HepG2 (cell line): ENCODE data around the gene BCL2L2. TPM values are rescaled to one million over a fixed set of nuclear protein-coding genes. Genes with fewer than 3 reads are reported as not detected.

ENCODE experiments used
- CREM ChIP-seq, 2 experiments: sonication (generic) in 1 of 2; formaldehyde crosslinking in 1 of 2; IDR thresholded peaks; 2 replicates each; pipeline versions ENCODE4 v1.4.0 to v1.6.1; 2016 to 2020; ENCODE audit warnings: antibody characterized with exemption in 1 of 2, mild to moderate bottlenecking in 1 of 2, missing genetic modification reagents in 1 of 2
- ELF1 ChIP-seq: sonication (generic); formaldehyde crosslinking; IDR thresholded peaks from 2 replicates; pipeline ENCODE4 v1.4.0; 2020; ENCODE audit warnings: missing genetic modification reagents
- ERF ChIP-seq: IDR thresholded peaks from 2 replicates; pipeline ENCODE4 v1.6.1; 2018; ENCODE audit warnings: missing biosample characterization, missing genetic modification reagents
- FOXJ3 ChIP-seq: sonication (generic); formaldehyde crosslinking; IDR thresholded peaks from 2 replicates; pipeline ENCODE4 v1.4.0; 2020; ENCODE audit warnings: missing genetic modification reagents, mild to moderate bottlenecking, borderline replicate concordance
- HOXD1 ChIP-seq: sonication (generic); formaldehyde crosslinking; IDR thresholded peaks from 2 replicates; pipeline ENCODE4 v1.5.0; 2020; ENCODE audit warnings: missing genetic modification reagents
- KLF6 ChIP-seq: IDR thresholded peaks from 2 replicates; pipeline ENCODE4 v1.8.0; 2016; ENCODE audit warnings: missing biosample characterization, missing genetic modification reagents
- MATR3 ChIP-seq: sonication (generic); formaldehyde crosslinking; IDR thresholded peaks from 2 replicates; pipeline ENCODE4 v1.4.0; 2020; ENCODE audit warnings: missing genetic modification reagents
- MIER3 ChIP-seq: IDR thresholded peaks from 2 replicates; pipeline ENCODE4 v1.6.1; 2016; ENCODE audit warnings: missing compliant biosample characterization, borderline replicate concordance
- NR2F6 ChIP-seq, 2 experiments: IDR thresholded peaks; 2 replicates each; pipeline ENCODE4 v1.6.1; 2016; ENCODE audit warnings: antibody characterized with exemption in 1 of 2, mild to moderate bottlenecking in 1 of 2
- PHF21A ChIP-seq: sonication (generic); formaldehyde crosslinking; IDR thresholded peaks from 2 replicates; pipeline ENCODE4 v1.5.0; 2020; ENCODE audit warnings: mild to moderate bottlenecking, missing genetic modification reagents
- RAD21 ChIP-seq: fragments of 450-650 bp; formaldehyde crosslinking; IDR thresholded peaks from 2 replicates; pipeline ENCODE4 v1.5.0; 2020; ENCODE audit warnings: mild to moderate bottlenecking
- REXO4 ChIP-seq: sonication (generic); formaldehyde crosslinking; IDR thresholded peaks from 2 replicates; pipeline ENCODE4 v1.8.0; 2022; ENCODE audit warnings: missing genetic modification reagents, mild to moderate bottlenecking, borderline replicate concordance
- SP1 ChIP-seq, 2 experiments: fragments of 450-650 bp in 1 of 2; sonication (generic) in 1 of 2; formaldehyde crosslinking in 1 of 2; IDR thresholded peaks; 2 replicates each; pipeline versions ENCODE4 v1.4.0 to v1.6.1; 2016 to 2020; ENCODE audit warnings: missing genetic modification reagents in 1 of 2
- SYNCRIP ChIP-seq: fragments of 200-400 bp; formaldehyde crosslinking; IDR thresholded peaks from 2 replicates; pipeline ENCODE4 v1.6.1; 2018; ENCODE audit warnings: mild to moderate bottlenecking, low read depth, low read length; ENCODE audit not compliant: insufficient read depth
- TFE3 ChIP-seq: IDR thresholded peaks from 2 replicates; pipeline ENCODE4 v1.6.1; 2016
- ZFP41 ChIP-seq: sonication (generic); formaldehyde crosslinking; IDR thresholded peaks from 2 replicates; pipeline ENCODE4 v1.4.0; 2020; ENCODE audit warnings: mild to moderate bottlenecking, missing genetic modification reagents, borderline replicate concordance
- ZIK1 ChIP-seq: sonication (generic); formaldehyde crosslinking; IDR thresholded peaks from 2 replicates; pipeline ENCODE4 v1.5.0; 2020; ENCODE audit warnings: mild to moderate bottlenecking, low read depth, missing genetic modification reagents, borderline replicate concordance
- ZNF205 ChIP-seq: IDR thresholded peaks from 2 replicates; pipeline ENCODE4 v1.6.1; 2018; ENCODE audit warnings: missing biosample characterization, missing genetic modification reagents
- ZNF333 ChIP-seq: sonication (generic); formaldehyde crosslinking; IDR thresholded peaks from 2 replicates; pipeline ENCODE4 v1.4.0; 2020; ENCODE audit warnings: mild to moderate bottlenecking, missing genetic modification reagents, borderline replicate concordance
- ZNF441 ChIP-seq: sonication (generic); formaldehyde crosslinking; IDR thresholded peaks from 2 replicates; pipeline ENCODE4 v1.7.0; 2021; ENCODE audit warnings: missing genetic modification reagents, borderline replicate concordance
- ZNF484 ChIP-seq: sonication (generic); formaldehyde crosslinking; IDR thresholded peaks from 2 replicates; pipeline ENCODE4 v1.5.1; 2020; ENCODE audit warnings: mild to moderate bottlenecking, low read depth, missing genetic modification reagents, borderline replicate concordance
- ZNF549 ChIP-seq: sonication (generic); formaldehyde crosslinking; IDR thresholded peaks from 2 replicates; pipeline ENCODE4 v1.5.0; 2020; ENCODE audit warnings: missing genetic modification reagents
- ZNF570 ChIP-seq: sonication (generic); formaldehyde crosslinking; IDR thresholded peaks from 2 replicates; pipeline ENCODE4 v1.4.0; 2020; ENCODE audit warnings: mild to moderate bottlenecking, missing genetic modification reagents, borderline replicate concordance
- ZNF709 ChIP-seq: sonication (generic); formaldehyde crosslinking; IDR thresholded peaks from 2 replicates; pipeline ENCODE4 v1.5.0; 2020; ENCODE audit warnings: mild to moderate bottlenecking, missing genetic modification reagents
- ZNF781 ChIP-seq: sonication (generic); formaldehyde crosslinking; IDR thresholded peaks from 2 replicates; pipeline ENCODE4 v1.5.1; 2020; ENCODE audit warnings: borderline replicate concordance, mild to moderate bottlenecking, missing genetic modification reagents; ENCODE audit errors: not compliant biosample characterization
- ZNF792 ChIP-seq: IDR thresholded peaks from 2 replicates; pipeline ENCODE4 v1.6.1; 2016
- polyA plus RNA-seq, 8 experiments: library from polyadenylated mRNA; depleted of rRNA in 3 of 8; stranded (reverse) in 7 of 8; unstranded in 1 of 8; fragments of >200 nt; fragmentation: Illumina TruSeq in 4 of 8; extraction: Trizol in 4 of 8; gene quantifications; 2 replicates each; pipeline versions ENCODE4 v1.2.1 to v1.2.3, GENCODE V29; 2011 to 2016; ENCODE audit warnings: low read depth in 4 of 8, missing spikeins in 1 of 8, mixed read lengths in 1 of 8; ENCODE audit not compliant: insufficient read depth in 1 of 8
- total RNA-seq, 5 experiments: library from RNA; depleted of rRNA; stranded (reverse); fragments of >200 nt; fragmentation: Illumina TruSeq; extraction: Trizol; gene quantifications; 2 replicates each; pipeline ENCODE4 v1.2.3, GENCODE V29; 2016; ENCODE audit warnings: low read depth in 1 of 5
- TF ChIP-seq, protein P1 (sequence below): sonication (generic); formaldehyde crosslinking; IDR thresholded peaks from 2 replicates; pipeline ENCODE4 v1.8.0; 2023; ENCODE audit warnings: mild to moderate bottlenecking, missing genetic modification reagents
- TF ChIP-seq, protein P2 (sequence below): sonication (generic); formaldehyde crosslinking; IDR thresholded peaks from 2 replicates; pipeline ENCODE4 v1.4.0; 2020; ENCODE audit warnings: missing genetic modification reagents, mild to moderate bottlenecking, borderline replicate concordance

Gene BCL2L2
- total and polyA plus RNA-seq, 2 of the 13 experiments (the other 11 are each of a cell fraction or from before 2014, with no cell fraction given) = 28.1 to 49.8 TPM

- TF ChIP-seq ZNF792 (peak; percentile 13; the same call in 1 of the 2 replicates), FOXJ3 (no peak), ELF1 (CRISPR knock-in tag) (no peak), ZNF709 (CRISPR knock-in tag) (no peak), ZNF205 (CRISPR knock-in tag) (peak; percentile 19; the same call in 1 of the 2 replicates), NR2F6 (IDR thresholded peaks at IDR 0.05) (no peak), NR2F6 (CRISPR knock-in tag; IDR thresholded peaks at IDR 0.05) (no peak), ZNF570 (CRISPR knock-in tag) (no peak), MATR3 (CRISPR knock-in tag) (no peak), PHF21A (CRISPR knock-in tag) (no peak), ZNF484 (CRISPR knock-in tag) (no peak), ZNF549 (CRISPR knock-in tag) (no peak), ZNF441 (no peak), ZNF333 (CRISPR knock-in tag) (no peak), ZNF781 (CRISPR knock-in tag) (no peak), RAD21 (CRISPR knock-in tag) (peak; percentile 90), ZIK1 (no peak), ERF (peak; percentile 85), SYNCRIP (no peak), HOXD1 (CRISPR knock-in tag) (no peak), MIER3 (CRISPR knock-in tag) (0 out of 2 replicates have a peak, but pooled peaks have one; percentile 70), KLF6 (CRISPR knock-in tag) (no peak), ZFP41 (no peak), REXO4 (CRISPR knock-in tag) (no peak), SP1 (IDR thresholded peaks at IDR 0.05) (no peak), SP1 (CRISPR knock-in tag; IDR thresholded peaks at IDR 0.05) (no peak), TFE3 (CRISPR knock-in tag) (no peak; the same call in 1 of the 2 replicates), CREM (IDR thresholded peaks at IDR 0.05) (no peak), CREM (CRISPR knock-in tag; IDR thresholded peaks at IDR 0.05) (no peak)
- TF ChIP-seq, protein P1, sequence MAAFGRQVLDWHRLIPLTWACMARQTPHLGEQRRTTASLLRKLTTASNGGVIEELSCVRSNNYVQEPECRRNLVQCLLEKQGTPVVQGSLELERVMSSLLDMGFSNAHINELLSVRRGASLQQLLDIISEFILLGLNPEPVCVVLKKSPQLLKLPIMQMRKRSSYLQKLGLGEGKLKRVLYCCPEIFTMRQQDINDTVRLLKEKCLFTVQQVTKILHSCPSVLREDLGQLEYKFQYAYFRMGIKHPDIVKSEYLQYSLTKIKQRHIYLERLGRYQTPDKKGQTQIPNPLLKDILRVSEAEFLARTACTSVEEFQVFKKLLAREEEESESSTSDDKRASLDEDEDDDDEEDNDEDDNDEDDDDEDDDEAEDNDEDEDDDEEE = no peak
- TF ChIP-seq, protein P2, sequence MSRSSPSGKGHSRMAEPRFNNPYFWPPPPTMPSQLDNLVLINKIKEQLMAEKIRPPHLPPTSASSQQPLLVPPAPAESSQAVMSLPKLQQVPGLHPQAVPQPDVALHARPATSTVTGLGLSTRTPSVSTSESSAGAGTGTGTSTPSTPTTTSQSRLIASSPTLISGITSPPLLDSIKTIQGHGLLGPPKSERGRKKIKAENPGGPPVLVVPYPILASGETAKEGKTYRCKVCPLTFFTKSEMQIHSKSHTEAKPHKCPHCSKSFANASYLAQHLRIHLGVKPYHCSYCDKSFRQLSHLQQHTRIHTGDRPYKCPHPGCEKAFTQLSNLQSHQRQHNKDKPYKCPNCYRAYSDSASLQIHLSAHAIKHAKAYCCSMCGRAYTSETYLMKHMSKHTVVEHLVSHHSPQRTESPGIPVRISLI (CRISPR knock-in tag) = no peak
These were observed 21.5 kb downstream of the BCL2L2 start (continued) for GRCh38 chr14:23327947-23328744.
